HepG2 (cell line): ENCODE data around the gene NDE1. TPM values are rescaled to one million over a fixed set of nuclear protein-coding genes. Genes with fewer than 3 reads are reported as not detected.

Experiments
- CREB1 ChIP-seq, 2 experiments: fragments of 450-650 bp in 1 of 2; IDR thresholded peaks; 2 replicates each; pipeline ENCODE4 v1.6.1; 2016 to 2017; ENCODE audit warnings: control low read depth in 1 of 2, mild to moderate bottlenecking in 1 of 2, missing compliant biosample characterization in 1 of 2, missing genetic modification characterization in 1 of 2
- CREM ChIP-seq, 2 experiments: sonication (generic) in 1 of 2; formaldehyde crosslinking in 1 of 2; IDR thresholded peaks; 2 replicates each; pipeline versions ENCODE4 v1.4.0 to v1.6.1; 2016 to 2020; ENCODE audit warnings: antibody characterized with exemption in 1 of 2, mild to moderate bottlenecking in 1 of 2, missing genetic modification reagents in 1 of 2
- KDM1A ChIP-seq: IDR thresholded peaks from 2 replicates; pipeline ENCODE4 v1.6.1; 2016; ENCODE audit warnings: missing compliant biosample characterization
- MED8 ChIP-seq: sonication (generic); formaldehyde crosslinking; IDR thresholded peaks from 2 replicates; pipeline ENCODE4 v1.8.1; 2023; ENCODE audit warnings: mild to moderate bottlenecking, missing genetic modification reagents; ENCODE audit not compliant: insufficient replicate concordance
- MIER3 ChIP-seq: IDR thresholded peaks from 2 replicates; pipeline ENCODE4 v1.6.1; 2016; ENCODE audit warnings: missing compliant biosample characterization, borderline replicate concordance
- POLR2A ChIP-seq, 2 experiments: IDR thresholded peaks; 2 replicates each; pipeline ENCODE4 v1.6.1; 2011; ENCODE audit warnings: low read depth in 2 of 2, low read length in 2 of 2, mild to moderate bottlenecking in 1 of 2, moderate library complexity in 1 of 2; ENCODE audit not compliant: insufficient read depth in 1 of 2
- RCOR2 ChIP-seq: IDR thresholded peaks from 2 replicates; pipeline ENCODE4 v1.6.1; 2016; ENCODE audit warnings: missing biosample characterization, missing genetic modification reagents
- TGIF2 ChIP-seq: IDR thresholded peaks from 2 replicates; pipeline ENCODE4 v1.6.1; 2016; ENCODE audit warnings: control low read depth, missing compliant biosample characterization
- ZMYM3 ChIP-seq: sonication (generic); formaldehyde crosslinking; IDR thresholded peaks from 2 replicates; pipeline ENCODE4 v1.5.1; 2020; ENCODE audit warnings: mild to moderate bottlenecking, missing genetic modification reagents
- ZNF772 ChIP-seq: sonication (generic); formaldehyde crosslinking; IDR thresholded peaks from 2 replicates; pipeline ENCODE4 v1.5.0; 2020; ENCODE audit warnings: mild to moderate bottlenecking, missing genetic modification reagents
- ZSCAN29 ChIP-seq: sonication (generic); formaldehyde crosslinking; conservative IDR thresholded peaks from 2 replicates; pipeline ENCODE4 v1.4.0; 2020; ENCODE audit warnings: mild to moderate bottlenecking, missing genetic modification reagents
- polyA plus RNA-seq, 8 experiments: library from polyadenylated mRNA; depleted of rRNA in 3 of 8; stranded (reverse) in 7 of 8; unstranded in 1 of 8; fragments of >200 nt; fragmentation: Illumina TruSeq in 4 of 8; extraction: Trizol in 4 of 8; gene quantifications; 2 replicates each; pipeline versions ENCODE4 v1.2.1 to v1.2.3, GENCODE V29; 2011 to 2016; ENCODE audit warnings: low read depth in 4 of 8, missing spikeins in 1 of 8, mixed read lengths in 1 of 8; ENCODE audit not compliant: insufficient read depth in 1 of 8
- total RNA-seq, 5 experiments: library from RNA; depleted of rRNA; stranded (reverse); fragments of >200 nt; fragmentation: Illumina TruSeq; extraction: Trizol; gene quantifications; 2 replicates each; pipeline ENCODE4 v1.2.3, GENCODE V29; 2016; ENCODE audit warnings: low read depth in 1 of 5
- TF ChIP-seq, protein P1 (sequence below): sonication (generic); formaldehyde crosslinking; IDR thresholded peaks from 2 replicates; pipeline ENCODE4 v1.8.0; 2022; ENCODE audit warnings: mild to moderate bottlenecking, missing genetic modification reagents
- TF ChIP-seq, protein P2 (sequence below): sonication (generic); formaldehyde crosslinking; IDR thresholded peaks from 2 replicates; pipeline ENCODE4 v1.4.0; 2020; ENCODE audit warnings: missing genetic modification reagents
- TF ChIP-seq, protein P3 (sequence below): sonication (generic); formaldehyde crosslinking; IDR thresholded peaks from 2 replicates; pipeline ENCODE4 v1.4.0; 2020; ENCODE audit warnings: mild to moderate bottlenecking, low read depth, missing genetic modification reagents
- TF ChIP-seq, protein P4 (sequence below): sonication (generic); formaldehyde crosslinking; conservative IDR thresholded peaks from 2 replicates; pipeline ENCODE4 v1.4.0; 2020; ENCODE audit warnings: missing genetic modification reagents
- TF ChIP-seq, protein P5 (sequence below): IDR thresholded peaks from 2 replicates; pipeline ENCODE4 v1.6.1; 2012; ENCODE audit warnings: low read depth, low read length, improper control_type of control experiment
- TF ChIP-seq, protein P6 (sequence below): sonication (generic); formaldehyde crosslinking; IDR thresholded peaks from 2 replicates; pipeline ENCODE4 v1.5.1; 2020; ENCODE audit warnings: missing genetic modification reagents, mild to moderate bottlenecking, borderline replicate concordance

Gene NDE1
- total and polyA plus RNA-seq, 2 of the 13 experiments (the other 11 are each of a cell fraction or from before 2014, with no cell fraction given): 40.9 to 72.5 TPM

DNA sequence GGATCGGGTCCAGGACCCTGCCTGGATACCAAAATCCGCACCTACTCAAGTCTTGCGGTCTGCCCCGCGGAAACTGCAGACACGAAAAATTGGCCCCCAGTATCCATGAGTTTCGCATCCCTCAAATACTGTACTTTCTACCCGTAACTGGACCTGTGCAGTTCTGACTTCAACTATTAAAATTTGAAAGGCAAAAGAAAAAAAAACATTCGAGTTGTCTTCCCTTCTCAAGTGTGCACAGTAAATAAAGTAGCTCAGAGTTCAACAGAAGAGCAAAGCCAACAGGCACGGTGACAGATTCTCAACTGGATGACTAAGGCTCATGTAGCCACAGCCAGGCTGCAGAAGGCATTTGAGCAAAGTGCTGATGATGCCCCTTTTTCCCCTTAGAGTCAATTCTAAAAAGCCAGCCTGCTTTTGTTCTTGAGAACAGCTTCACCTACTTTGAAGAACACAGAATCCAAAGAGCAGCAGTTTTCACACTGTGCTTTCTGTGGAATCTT, 39.6 kb upstream of the NDE1 start (continued):
- TF ChIP-seq, protein P1, sequence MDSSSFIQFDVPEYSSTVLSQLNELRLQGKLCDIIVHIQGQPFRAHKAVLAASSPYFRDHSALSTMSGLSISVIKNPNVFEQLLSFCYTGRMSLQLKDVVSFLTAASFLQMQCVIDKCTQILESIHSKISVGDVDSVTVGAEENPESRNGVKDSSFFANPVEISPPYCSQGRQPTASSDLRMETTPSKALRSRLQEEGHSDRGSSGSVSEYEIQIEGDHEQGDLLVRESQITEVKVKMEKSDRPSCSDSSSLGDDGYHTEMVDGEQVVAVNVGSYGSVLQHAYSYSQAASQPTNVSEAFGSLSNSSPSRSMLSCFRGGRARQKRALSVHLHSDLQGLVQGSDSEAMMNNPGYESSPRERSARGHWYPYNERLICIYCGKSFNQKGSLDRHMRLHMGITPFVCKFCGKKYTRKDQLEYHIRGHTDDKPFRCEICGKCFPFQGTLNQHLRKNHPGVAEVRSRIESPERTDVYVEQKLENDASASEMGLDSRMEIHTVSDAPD (CRISPR knock-in tag): no peak
- TF ChIP-seq RCOR2 (peak; percentile 94), POLR2A (IDR thresholded peaks at IDR 0.05; ENCODE audit: insufficient read depth in 1 of 2, low read depth in 2 of 2, low read length in 2 of 2) (no peak), TGIF2 (CRISPR knock-in tag) (no peak), ZNF772 (CRISPR knock-in tag) (peak; percentile 86; the same call in 1 of the 2 replicates), CREB1 (IDR thresholded peaks at IDR 0.05) (no peak), CREB1 (CRISPR knock-in tag; IDR thresholded peaks at IDR 0.05) (peak; percentile 47; the same call in 1 of the 2 replicates), ZMYM3 (CRISPR knock-in tag) (peak; percentile 97), MED8 (no peak), ZSCAN29 (CRISPR knock-in tag) (peak; percentile 80; the same call in 1 of the 2 replicates), KDM1A (CRISPR knock-in tag) (peak; percentile 64; the same call in 1 of the 2 replicates), MIER3 (CRISPR knock-in tag) (peak; percentile 88), CREM (IDR thresholded peaks at IDR 0.05) (peak; percentile 58; the same call in 1 of the 2 replicates), CREM (CRISPR knock-in tag; IDR thresholded peaks at IDR 0.05) (no peak)
- TF ChIP-seq, protein P2, sequence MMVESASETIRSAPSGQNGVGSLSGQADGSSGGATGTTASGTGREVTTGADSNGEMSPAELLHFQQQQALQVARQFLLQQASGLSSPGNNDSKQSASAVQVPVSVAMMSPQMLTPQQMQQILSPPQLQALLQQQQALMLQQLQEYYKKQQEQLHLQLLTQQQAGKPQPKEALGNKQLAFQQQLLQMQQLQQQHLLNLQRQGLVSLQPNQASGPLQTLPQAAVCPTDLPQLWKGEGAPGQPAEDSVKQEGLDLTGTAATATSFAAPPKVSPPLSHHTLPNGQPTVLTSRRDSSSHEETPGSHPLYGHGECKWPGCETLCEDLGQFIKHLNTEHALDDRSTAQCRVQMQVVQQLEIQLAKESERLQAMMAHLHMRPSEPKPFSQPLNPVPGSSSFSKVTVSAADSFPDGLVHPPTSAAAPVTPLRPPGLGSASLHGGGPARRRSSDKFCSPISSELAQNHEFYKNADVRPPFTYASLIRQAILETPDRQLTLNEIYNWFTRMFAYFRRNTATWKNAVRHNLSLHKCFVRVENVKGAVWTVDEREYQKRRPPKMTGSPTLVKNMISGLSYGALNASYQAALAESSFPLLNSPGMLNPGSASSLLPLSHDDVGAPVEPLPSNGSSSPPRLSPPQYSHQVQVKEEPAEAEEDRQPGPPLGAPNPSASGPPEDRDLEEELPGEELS: peak; percentile 90
- TF ChIP-seq, protein P3, sequence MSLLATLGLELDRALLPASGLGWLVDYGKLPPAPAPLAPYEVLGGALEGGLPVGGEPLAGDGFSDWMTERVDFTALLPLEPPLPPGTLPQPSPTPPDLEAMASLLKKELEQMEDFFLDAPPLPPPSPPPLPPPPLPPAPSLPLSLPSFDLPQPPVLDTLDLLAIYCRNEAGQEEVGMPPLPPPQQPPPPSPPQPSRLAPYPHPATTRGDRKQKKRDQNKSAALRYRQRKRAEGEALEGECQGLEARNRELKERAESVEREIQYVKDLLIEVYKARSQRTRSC (CRISPR knock-in tag): 0 out of 2 replicates have a peak, but pooled peaks have one; percentile 70
- TF ChIP-seq, protein P4, sequence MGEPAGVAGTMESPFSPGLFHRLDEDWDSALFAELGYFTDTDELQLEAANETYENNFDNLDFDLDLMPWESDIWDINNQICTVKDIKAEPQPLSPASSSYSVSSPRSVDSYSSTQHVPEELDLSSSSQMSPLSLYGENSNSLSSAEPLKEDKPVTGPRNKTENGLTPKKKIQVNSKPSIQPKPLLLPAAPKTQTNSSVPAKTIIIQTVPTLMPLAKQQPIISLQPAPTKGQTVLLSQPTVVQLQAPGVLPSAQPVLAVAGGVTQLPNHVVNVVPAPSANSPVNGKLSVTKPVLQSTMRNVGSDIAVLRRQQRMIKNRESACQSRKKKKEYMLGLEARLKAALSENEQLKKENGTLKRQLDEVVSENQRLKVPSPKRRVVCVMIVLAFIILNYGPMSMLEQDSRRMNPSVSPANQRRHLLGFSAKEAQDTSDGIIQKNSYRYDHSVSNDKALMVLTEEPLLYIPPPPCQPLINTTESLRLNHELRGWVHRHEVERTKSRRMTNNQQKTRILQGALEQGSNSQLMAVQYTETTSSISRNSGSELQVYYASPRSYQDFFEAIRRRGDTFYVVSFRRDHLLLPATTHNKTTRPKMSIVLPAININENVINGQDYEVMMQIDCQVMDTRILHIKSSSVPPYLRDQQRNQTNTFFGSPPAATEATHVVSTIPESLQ: 0 out of 2 replicates have a peak, but pooled peaks have one; percentile 35
- TF ChIP-seq, protein P5, sequence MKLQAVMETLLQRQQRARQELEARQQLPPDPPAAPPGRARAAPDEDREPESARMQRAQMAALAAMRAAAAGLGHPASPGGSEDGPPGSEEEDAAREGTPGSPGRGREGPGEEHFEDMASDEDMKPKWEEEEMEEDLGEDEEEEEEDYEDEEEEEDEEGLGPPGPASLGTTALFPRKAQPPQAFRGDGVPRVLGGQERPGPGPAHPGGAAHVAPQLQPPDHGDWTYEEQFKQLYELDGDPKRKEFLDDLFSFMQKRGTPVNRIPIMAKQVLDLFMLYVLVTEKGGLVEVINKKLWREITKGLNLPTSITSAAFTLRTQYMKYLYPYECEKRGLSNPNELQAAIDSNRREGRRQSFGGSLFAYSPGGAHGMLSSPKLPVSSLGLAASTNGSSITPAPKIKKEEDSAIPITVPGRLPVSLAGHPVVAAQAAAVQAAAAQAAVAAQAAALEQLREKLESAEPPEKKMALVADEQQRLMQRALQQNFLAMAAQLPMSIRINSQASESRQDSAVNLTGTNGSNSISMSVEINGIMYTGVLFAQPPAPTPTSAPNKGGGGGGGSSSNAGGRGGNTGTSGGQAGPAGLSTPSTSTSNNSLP: peak; percentile 73
- TF ChIP-seq, protein P6, sequence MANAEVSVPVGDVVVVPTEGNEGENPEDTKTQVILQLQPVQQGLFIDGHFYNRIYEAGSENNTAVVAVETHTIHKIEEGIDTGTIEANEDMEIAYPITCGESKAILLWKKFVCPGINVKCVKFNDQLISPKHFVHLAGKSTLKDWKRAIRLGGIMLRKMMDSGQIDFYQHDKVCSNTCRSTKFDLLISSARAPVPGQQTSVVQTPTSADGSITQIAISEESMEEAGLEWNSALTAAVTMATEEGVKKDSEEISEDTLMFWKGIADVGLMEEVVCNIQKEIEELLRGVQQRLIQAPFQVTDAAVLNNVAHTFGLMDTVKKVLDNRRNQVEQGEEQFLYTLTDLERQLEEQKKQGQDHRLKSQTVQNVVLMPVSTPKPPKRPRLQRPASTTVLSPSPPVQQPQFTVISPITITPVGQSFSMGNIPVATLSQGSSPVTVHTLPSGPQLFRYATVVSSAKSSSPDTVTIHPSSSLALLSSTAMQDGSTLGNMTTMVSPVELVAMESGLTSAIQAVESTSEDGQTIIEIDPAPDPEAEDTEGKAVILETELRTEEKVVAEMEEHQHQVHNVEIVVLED: peak; percentile 37; the same call in 1 of the 2 replicates
